Measurements from ENCODE around the gene MORC1.
"Not testable (repeated sequence)": the region's sequence is repeated elsewhere in the genome, so short reads cannot be mapped to it uniquely, and the experiment has no call there.

MORC1 gene, protein sequence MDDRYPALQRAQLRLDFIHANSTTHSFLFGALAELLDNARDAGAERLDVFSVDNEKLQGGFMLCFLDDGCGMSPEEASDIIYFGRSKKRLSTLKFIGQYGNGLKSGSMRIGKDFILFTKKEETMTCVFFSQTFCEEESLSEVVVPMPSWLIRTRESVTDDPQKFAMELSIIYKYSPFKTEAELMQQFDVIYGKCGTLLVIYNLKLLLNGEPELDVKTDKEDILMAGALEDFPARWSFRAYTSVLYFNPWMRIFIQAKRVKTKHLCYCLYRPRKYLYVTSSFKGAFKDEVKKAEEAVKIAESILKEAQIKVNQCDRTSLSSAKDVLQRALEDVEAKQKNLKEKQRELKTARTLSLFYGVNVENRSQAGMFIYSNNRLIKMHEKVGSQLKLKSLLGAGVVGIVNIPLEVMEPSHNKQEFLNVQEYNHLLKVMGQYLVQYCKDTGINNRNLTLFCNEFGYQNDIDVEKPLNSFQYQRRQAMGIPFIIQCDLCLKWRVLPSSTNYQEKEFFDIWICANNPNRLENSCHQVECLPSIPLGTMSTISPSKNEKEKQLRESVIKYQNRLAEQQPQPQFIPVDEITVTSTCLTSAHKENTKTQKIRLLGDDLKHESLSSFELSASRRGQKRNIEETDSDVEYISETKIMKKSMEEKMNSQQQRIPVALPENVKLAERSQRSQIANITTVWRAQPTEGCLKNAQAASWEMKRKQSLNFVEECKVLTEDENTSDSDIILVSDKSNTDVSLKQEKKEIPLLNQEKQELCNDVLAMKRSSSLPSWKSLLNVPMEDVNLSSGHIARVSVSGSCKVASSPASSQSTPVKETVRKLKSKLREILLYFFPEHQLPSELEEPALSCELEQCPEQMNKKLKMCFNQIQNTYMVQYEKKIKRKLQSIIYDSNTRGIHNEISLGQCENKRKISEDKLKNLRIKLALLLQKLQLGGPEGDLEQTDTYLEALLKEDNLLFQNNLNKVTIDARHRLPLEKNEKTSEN

DNA sequence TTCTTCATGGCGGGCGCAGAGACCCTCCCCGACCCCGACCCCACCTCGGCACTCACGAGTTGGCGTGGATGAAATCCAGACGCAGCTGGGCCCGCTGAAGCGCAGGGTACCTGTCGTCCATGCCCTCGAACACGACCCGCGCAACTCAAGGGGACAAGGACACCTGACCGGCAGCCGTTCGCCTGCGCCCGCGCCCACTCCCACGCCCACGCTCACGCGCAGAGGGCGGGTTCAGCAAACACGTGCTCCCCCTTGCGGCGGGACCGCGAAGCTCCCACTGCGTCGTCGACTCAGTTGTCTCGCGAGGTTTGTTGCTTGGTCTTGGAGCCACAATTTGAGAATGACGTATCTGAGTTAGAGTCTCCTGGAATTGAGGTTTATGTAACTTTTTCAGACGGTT lies at the start of gene MORC1:
MORC1 (minus strand) TSS at position 196 of the 400 bp plus-strand sequence; CDS start at position 121, 75 bp downstream.
- no peak for DNase-seq (ENCODE audit: low read depth, low spot score)
- H3K27ac ChIP-seq: no peak within 1 kb of the TSS

DNA sequence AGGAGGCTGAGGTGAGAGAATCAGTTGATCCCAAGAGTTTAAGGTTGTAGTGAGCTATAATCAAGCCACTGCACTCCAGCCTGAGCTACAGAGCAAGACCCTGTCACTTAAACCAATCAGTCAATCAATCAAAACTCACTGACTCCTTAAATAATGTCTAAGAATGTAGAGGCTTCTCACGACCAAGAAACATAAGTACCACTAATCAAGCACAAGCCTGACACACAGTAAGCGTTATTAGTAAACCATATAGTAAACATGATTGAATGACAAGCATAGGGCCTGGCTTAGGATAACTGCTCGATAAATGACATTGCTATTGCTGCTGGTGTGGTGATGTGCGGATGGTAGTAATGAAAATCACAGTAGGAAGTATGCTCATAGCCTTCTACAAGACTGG lies 48.0 kb upstream of the MORC1 start:
- no peak overlapping the region for H3K27ac ChIP-seq
- no peak for DNase-seq (ENCODE audit: low read depth, low spot score)

DNA sequence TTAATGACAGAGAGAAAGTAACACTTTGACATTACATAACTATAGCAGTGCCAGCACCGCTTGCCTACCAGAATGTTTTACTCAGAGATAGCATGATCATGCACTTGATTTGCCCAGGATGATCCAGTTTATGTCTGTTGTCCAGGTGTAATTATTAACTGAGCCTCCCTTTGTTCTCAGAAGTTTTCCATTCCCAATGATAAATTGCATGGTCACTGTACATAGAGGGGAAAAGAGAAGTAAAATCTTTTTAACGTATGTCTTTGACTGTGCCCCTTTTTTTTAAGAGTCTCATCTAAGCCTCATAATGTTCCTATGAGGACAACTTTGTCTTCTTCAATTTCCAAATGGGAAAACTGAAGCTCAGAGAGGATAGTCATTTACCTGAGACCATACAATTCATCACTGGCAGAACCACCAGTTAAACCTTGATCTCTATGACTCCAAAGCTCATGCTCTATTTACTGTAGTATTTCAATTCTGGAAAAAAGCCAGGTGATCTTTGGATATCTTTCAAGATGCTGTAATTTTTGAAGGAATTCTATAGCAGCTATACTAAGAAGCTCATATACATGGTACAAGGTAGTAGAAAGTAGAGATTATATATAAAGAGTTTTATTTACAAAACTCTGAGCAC lies 43.7 kb upstream of the MORC1 start:
- DNase-seq (ENCODE audit: low read depth, low spot score): no peak
- H3K27ac ChIP-seq: no peak overlapping the region

DNA sequence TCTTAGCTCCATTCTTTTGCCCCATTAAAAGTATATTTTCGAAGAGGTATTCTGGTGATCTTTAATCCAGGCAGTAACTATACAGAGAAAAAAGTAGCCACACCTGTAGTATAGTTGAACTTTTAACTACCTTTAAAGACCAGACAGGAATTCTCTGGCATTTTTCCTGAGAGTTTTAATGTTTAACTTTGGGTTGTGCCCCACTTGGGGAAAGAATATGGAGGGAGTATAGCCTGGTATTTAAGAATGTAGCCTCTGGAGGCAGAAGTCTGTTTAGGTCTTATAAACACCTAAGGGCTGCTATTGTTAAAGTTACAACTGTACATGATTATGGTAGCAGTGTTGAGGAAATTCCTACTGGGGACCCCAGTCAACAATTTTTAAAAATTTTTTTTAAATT lies 37.9 kb upstream of the MORC1 start:
- H3K27ac ChIP-seq: no peak overlapping the region
- DNase-seq (ENCODE audit: low read depth, low spot score): no peak

DNA sequence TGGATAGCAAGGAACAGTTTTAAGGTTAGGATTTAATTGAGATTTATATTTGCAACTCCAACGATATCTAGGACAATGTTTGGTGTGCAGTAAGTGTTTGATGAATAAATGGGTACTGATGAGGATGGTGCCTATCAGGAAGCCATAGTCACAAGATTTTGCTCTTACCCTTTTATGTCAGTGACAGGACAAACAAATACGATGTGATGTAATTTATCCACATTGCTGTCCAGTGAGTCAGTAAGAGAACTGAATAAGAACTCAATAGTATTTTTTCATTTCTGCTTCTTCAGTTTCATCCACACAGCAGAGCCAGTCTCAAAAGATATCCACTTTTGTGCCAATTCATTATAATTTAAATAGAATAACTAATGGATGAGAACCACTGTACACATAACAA lies 37.0 kb upstream of the MORC1 start:
- H3K27ac ChIP-seq: no peak overlapping the region

DNA sequence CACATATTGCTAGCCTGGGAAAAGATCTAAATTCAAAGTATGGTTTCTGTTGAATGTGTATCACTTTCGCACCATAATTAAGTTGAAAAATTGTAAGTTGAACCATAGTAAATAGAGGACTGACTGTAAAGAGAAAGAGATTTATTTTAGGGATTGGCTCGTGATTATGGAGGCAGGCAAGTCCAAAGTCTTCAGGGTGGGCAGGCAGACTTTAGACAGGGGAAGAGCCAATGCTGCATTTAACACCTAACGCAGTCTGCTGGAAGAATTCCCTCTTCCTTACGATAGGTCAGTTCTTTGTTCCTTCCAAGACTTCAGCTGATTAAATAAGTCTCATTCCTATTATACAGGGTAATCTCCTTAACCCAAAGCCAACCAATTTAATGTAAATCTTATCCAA lies 34.4 kb upstream of the MORC1 start:
- no peak for DNase-seq (ENCODE audit: low read depth, low spot score)
- no peak overlapping the region for H3K27ac ChIP-seq

More for the DNA sequence above, 37.0 kb upstream of the MORC1 start:
- DNase-seq (ENCODE audit: low read depth, low spot score): no peak

DNA sequence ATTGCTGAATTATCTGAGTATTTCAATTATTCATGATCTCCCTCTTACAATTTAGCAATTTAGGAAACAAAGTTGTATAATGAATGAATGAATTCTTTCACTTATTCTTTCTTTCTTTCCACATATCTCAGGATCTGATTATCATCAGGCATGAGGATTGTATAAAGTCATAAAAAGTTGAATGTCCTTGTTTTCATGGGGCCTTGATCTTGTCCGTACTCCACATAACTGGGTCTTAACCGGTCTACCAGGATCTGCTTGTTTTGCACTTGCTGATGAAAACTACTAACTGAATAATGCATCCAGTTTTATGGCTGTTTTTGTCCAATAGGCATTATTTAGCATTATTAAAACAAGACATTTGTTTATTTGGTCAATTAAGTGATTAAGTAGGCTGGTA lies 31.1 kb upstream of the MORC1 start:
- no peak overlapping the region for H3K27ac ChIP-seq
- no peak for DNase-seq (ENCODE audit: low read depth, low spot score)

DNA sequence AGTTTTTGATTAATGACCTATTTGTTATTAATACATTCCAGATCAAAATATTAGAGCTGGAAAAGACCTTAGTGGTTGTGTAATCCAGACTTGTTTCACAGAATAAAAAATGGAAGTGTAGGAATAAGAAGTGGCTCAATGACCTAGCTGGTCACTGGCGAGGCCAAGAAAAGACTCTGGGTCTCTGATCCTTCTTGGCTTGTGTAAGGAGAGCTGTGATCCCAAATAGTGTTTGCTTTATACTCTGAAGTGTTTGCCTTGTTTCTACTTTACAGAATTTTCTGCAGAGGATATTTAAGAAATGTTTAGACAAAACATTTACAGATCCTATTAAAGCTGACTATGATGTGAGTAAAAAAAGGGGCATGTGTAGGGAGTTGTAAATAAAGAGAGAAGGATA lies 25.7 kb upstream of the MORC1 start:
- no peak for DNase-seq (ENCODE audit: low read depth, low spot score)
- H3K27ac ChIP-seq: no peak overlapping the region

DNA sequence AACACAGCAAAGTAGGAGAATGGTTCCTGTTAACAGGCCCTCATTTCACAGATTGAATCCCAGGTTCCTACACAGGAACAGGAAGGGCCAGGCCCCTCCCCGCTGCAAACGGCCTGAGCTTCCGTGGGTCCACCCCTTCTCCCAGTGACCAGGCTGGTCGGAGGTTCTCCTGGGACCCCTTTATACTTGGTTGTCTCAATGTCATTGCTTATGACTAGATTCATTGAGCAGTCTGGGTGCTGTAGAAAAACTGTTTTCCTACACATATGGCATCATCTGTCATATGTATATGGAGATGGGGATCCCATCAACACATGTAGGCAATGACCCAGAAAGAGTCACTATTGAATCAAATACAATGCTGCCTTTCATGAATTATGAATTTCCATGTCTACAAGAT lies 22.4 kb upstream of the MORC1 start:
- no peak for DNase-seq (ENCODE audit: low read depth, low spot score)
- no peak overlapping the region for H3K27ac ChIP-seq

DNA sequence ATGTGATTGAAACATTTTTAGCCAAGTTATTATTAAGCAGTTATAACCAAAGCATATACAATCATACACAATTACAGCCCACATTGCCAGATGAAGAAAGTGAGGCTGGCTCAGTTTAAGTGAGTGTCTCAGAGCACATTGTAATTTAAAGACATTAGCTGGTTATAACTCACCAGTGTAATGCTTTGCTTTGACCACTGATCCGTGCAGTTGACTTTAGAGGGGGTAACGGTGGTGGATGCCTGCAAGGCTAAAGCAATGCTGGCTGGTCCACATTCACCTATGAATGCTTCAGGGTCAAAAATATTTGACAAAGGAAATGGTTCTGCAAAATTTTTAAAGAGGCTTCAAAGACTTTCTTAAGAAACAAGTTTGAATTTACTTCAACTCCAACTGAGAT lies 19.8 kb upstream of the MORC1 start:
- no peak overlapping the region for H3K27ac ChIP-seq
- no peak for DNase-seq (ENCODE audit: low read depth, low spot score)

DNA sequence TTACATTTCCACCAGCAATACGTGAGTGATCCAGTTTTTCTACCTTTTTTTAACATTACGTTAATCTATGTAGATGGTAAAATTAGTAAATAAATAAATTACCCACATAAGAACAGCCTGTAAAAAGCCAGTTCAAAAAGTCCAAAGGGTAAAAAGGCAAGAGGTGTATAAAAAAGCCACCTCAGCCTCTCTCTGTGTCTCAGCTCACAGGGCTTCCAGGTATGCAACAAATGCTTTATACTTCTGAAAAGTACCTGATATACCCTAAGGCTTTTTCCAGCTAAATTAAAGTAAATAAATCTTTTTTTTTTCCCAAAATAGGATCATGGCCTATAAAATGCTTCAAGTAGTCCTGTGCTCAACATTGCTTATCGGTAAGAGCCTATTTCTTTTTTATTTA lies 18.6 kb upstream of the MORC1 start, which contains the start of gene C3orf85:
C3orf85 (plus strand) TSS at position 197 of the 400 bp plus-strand sequence; CDS start at position 326, 129 bp downstream.
- DNase-seq (ENCODE audit: low read depth, low spot score): no peak
- no peak within 1 kb of the TSS for H3K27ac ChIP-seq

DNA sequence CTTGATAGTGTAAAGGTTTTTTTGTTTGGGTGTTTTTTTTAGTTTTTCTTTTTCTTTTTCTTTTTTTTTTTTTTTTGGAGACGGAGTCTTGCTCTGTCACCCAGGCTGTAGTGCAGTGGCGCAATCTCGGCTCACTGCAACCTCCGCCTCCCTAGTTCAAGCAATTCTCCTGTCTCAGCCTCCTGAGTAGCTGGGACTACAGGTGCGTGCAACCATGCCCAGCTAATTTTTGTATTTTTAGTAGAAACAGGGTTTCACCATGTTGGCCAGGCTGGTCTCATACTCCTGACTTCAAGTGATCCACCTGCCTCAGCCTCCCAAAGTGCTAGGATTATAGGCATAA lies 15.5 kb upstream of the MORC1 start:
- not testable (repeated sequence) for DNase-seq (ENCODE audit: low read depth, low spot score); H3K27ac ChIP-seq

DNA sequence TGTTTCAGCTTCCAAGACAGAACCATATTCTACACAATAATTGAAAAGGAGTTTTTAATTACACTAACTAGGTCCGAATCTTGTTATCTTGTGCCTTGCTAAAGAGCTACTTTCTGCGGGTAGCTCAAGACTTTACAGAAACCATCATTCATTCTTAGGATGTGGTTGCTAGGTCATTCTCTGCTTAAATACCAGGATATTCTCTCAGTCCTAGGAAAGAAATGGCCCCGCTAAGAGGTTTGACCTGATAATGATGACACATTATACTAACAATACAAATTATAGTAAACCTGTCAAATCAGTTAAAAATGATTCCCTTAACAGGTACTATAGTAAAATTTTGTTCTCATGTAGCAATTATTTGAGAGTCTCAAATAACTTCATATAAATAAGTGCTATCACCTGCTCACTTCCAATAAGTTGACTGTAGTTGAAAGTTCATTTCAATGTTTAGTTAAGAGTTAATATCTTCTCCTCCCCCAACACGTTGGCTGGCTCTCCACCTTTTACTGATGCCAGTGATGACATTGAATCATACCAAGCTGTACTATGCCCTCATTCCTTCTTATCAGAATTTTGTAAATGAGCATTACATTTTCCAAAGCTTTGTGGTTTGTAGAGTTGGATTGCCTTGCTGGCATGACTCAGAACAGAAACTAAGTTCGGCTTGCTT lies 15.0 kb upstream of the MORC1 start:
- no peak for DNase-seq (ENCODE audit: low read depth, low spot score)
- H3K27ac ChIP-seq: no peak overlapping the region

DNA sequence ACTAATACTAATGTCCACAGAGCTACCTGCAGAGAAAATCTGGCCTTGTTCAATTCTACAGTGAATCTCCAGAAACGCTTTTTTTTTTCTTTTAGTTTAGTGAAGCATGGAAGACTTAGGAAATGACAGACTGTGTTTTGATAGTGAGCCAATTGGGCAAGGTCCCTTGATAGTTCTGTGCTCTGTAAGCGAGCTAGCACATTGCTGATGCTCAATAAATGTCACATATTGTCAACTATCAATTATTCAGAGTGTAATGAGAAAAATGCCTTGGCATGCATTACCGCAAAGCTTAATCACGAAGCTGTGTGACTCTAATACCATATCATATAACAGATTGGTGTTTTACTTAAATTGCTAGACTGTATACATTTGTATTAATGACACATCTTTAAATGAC lies 13.3 kb upstream of the MORC1 start:
- no peak overlapping the region for H3K27ac ChIP-seq
- no peak for DNase-seq (ENCODE audit: low read depth, low spot score)

DNA sequence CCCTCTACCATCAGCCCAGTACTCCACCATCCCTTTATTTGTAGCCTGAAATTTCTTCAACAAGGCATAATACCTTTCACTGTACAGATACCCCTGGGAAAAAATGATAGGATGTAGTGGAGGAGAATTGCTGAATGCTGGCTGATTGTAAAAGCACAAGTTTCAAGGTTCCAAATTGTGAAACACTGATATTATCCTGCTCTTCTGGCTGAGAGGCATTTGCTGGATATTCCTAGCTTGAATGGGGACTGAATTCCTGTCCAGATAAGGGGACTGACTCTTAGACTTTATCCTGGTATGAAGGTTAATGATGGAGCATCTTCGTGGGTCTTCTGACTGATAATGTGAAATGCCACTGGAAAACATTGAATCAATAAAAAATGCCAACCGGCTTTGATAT lies 9.6 kb upstream of the MORC1 start:
- no peak for DNase-seq (ENCODE audit: low read depth, low spot score)
- no peak overlapping the region for H3K27ac ChIP-seq

DNA sequence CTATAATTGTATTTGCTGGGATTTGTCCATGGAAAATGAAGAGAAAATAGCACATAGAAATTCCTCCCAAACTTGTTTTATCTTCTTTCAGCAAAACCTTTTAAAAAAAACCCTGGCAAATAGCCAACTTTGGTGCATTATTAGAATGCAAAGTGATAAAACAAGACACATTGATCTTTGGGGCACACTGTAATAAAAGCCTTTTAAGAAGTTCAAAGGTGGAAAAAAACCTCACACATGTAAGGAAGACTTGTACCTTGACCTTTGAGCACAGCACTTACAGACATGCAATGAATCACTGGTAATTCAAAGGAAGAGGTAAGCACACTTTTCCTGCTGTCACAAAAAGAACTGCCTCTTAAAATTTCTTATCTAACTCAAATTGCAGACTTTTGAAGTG lies 8.0 kb upstream of the MORC1 start:
- no peak overlapping the region for H3K27ac ChIP-seq
- no peak for DNase-seq (ENCODE audit: low read depth, low spot score)

DNA sequence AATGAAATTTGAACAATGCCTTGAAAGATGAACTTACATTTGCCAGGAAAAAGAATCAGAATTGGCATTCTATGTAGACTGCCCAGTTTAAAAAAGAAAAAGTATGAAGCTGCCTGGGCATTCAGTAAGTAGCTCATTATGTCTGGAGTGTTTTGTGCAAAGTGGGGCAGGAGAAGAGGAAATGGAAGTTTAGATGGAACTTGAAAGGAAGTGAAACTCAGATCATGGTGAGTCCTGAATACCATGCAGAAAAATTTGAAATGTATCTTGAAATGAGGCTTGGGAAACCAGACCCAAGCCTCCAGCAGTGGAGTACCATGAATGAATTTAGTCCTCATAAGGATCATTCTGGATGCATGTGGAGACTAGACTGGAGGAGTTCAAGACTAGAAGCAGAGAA lies 4.8 kb upstream of the MORC1 start:
- DNase-seq (ENCODE audit: low read depth, low spot score): no peak
- H3K27ac ChIP-seq: no peak overlapping the region

DNA sequence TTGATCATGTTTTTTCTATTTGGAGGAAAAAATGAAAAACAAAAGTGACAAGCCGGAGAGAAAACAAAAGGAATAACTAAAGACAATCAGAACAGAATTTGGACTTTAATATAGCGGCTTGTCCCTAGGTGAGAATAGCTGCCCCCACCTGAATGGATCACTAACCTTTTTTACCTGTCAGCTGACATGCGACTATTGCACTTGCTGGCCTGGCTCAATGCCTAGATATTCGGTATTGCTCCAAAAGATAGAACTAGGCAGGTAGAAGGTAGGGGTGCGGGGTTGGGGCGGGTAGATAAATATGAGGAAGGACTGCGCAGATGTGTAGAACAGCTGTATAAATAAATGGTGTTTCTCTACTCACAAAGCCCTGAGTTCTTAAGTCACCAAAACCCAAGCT lies 650 bp upstream of the MORC1 start:
- no peak overlapping the region for H3K27ac ChIP-seq
- DNase-seq (ENCODE audit: low read depth, low spot score): no peak

DNA sequence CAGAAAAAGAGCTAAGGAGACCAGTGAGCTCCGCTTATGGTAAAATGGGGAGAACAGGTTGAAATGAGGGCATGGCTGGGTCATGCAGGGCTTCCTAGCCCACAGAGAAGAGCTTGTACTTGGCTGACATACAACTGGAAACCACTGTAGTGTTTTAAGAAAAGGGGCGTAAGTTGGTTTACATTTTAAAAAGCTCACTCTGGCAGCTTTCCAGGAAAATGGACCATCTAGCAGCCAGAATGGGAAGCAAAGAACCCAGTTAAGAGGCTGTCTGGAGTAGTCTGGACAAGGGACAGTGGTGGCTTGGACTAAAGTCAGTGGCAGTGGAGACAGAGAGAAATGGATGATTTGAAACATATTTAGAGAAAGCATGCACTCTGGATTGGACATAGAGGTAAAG lies 1.9 kb downstream of the MORC1 start:
- H3K27ac ChIP-seq: no peak overlapping the region
- no peak for DNase-seq (ENCODE audit: low read depth, low spot score)

DNA sequence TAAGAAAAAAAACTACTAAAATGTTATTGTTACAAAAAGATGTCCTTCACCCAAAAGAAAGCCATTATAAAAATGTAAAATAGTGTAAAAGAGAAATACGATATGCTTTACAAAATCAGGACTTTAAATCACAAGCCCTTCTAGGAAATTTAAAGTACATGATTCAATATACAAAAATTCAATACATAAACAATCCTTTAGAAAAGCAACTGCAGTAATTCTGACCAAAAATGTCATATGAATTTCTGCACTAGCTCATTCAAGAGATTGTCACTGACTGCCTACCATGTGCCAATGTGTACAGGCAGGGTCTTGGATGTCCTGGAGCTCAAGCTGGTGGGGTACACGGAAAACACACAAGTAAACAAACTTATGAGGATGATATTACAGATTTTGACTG lies 2.5 kb downstream of the MORC1 start:
- no peak overlapping the region for H3K27ac ChIP-seq
- no peak for DNase-seq (ENCODE audit: low read depth, low spot score)
